Brain microvascular endothelial cell (primary cell): ENCODE data around the gene BCOR.
A peak's percentile ranks its signal among the peaks of the same experiment; 100 is the strongest.

Experiments
- DNase-seq: peaks from one replicate; pipeline ENCODE4 v3.0.0-alpha.2; 2020
- H3K27ac ChIP-seq: fragments of 250-450 bp; sonication (Bioruptor Pico); 2 replicates; pipeline ENCODE4 v1.5.1; 2020; ENCODE audit warnings: mild to moderate bottlenecking, moderate library complexity
- H3K27me3 ChIP-seq: fragments of 250-450 bp; sonication (Bioruptor Pico); replicated peaks from 2 replicates; pipeline ENCODE4 v1.5.1; 2020; ENCODE audit warnings: mild to moderate bottlenecking
- H3K36me3 ChIP-seq: fragments of 250-450 bp; sonication (Bioruptor Pico); replicated peaks from 2 replicates; pipeline ENCODE4 v1.5.1; 2020; ENCODE audit warnings: mild to moderate bottlenecking
- H3K4me3 ChIP-seq: 2 replicates; pipeline ENCODE4 v1.5.1; 2011; ENCODE audit warnings: low read depth, mild to moderate bottlenecking, control low read depth, low read length, moderate library complexity
- CTCF ChIP-seq: IDR thresholded peaks from 2 replicates; pipeline ENCODE4 v1.5.1; 2011; ENCODE audit warnings: low read depth, mild to moderate bottlenecking, moderate library complexity, low read length, control low read depth, inconsistent platforms; ENCODE audit errors: missing control alignments
- in situ Hi-C: cut with HindIII; loops from 2 replicates; pipeline ENCODE4 v1.10.0; 2017; ENCODE audit warnings: low sequenced_read_pairs, low pct_ligation_motif_present

The BCOR gene

DNA sequence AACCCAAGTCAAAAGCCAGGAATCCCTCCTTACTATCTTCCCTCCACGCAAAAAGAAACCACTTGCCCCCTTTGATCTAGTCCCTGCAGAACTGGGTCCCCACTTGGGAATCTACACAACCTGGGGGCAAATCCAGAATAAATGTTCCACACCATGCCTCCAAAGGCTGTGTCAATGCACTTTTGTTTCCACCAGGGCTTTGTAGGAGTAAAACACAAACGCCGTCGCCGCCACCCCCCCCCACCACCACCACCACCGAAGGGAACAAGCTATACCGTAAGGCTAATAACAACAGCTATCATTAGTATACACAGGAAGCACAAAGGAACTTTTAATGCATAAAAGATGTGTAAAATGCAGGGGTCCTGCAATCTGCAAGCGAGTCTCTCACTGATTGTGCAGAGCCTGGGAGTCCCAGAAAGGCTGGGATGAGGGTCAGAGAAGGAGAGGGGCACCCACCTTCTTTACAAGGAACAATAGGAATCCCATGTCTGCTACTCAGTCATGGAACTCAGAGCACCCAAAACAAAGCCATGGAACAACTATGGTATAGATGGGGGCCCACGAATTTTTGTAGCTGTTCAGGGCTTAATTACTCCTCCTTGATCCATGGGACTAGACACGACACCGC is 13.2 kb downstream of the BCOR start:
- in situ Hi-C loops = no loop called here
- no peaks in the 10 kb centered on the region for H3K27me3 ChIP-seq
- no peaks in the 10 kb centered on the region for H3K36me3 ChIP-seq
- no peak overlapping the region for H3K27ac ChIP-seq
- TF ChIP-seq CTCF = no peak
- DNase-seq = no peak
- H3K4me3 ChIP-seq = no peak overlapping the region

DNA sequence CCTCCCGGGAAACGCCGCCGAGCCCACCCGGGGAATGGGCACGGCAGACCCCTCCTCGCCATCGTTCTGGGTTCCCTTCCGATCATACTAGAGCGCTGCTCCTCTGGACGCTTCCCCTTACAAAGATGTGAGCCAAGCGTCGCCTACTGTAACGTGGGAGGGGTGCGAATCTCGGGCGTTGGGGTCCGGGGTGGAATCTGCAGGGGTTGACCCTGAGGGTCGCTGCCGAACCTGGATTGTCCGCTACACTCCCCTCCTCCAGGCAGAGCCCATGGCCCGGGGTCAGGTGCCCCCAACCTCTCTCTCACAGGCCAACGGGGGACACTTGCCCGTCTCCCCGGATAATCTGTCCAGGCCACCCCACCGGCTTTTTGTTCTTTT is 13.8 kb downstream of the BCOR start:
- Histone ChIP-seq H3K36me3 (no peaks in the 10 kb centered on the region), H3K27me3 (no peaks in the 10 kb centered on the region), H3K27ac (no peak overlapping the region), H3K4me3 (peak overlapping the region; percentile 47)
- in situ Hi-C loops = no loop called here
- no peak for DNase-seq
- TF ChIP-seq CTCF = no peak

DNA sequence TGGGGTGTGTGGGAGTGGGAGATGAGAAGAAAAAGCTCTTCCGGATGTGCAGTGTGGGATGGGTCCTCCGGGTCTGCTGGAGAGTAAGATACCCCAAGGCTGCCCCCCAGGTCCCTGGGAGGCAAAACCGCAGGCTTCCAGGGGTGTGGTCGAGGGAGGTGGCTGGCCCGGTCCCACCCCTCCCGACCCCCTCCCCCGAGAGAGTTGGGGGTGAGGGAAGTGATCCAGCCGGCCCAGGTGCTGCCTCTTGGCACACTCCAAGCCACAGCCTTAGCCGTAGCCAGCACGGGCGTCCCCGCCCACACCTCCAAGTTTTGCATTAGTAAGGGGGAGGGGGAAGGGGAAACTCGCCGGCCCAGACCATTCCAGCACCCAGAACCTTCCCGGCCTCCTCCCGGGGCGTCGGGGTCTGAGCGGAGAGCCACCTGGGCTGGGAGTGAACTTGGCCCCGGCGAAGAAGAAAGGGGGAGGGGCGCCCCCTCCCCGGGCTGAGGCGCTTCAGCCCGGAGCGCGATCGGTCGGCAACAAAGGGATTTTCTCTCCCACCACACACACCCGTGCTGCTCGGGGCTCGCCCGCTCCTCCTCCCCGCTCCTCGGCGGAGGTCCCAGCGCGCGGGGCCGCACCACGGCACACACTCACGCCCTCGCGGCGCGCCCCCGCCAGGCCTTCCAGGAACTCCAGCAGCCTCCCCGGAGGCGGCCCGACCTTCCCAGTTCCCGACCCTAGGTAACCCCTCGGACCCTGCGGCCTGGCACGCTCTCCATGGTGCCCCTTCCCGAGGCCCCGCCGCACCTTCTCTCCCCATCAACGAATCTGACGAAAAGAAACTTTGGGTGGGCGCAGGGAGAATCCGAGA is 14.4 kb downstream of the BCOR start:
- DNase-seq = no peak
- no peak for TF ChIP-seq CTCF
- in situ Hi-C loops = no loop called here

DNA sequence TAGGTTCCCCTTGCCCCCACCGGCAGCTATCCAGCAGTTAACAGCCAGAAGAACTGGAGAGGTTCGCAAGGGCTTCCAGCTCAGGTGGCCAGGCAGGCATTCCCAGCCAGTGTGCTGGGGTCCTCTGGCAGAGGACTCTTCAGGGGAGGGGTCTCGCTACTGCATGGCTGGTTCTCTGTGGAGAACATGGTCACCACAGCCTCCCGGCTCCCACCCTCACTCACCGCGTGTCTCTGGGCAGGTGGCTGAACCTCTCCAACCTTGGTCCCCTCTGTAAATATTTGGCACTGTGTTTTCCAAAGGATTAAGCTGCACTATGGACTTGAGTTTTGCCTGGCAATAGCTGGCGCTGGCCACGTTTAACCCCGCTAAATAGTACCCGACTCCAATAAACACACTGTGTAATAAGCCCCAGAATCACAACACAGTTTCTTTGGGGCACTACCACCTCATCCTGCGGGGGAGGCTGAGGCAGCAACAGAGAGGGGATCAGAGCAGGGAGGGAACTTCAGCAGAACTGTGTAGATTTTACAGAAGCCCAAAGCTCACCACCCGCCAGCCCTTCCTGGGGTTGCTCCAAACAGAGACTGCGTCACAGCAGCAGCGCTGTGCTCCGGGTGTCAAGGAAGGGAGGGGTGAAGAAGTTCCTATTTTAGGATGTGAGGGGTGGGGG is 15.2 kb downstream of the BCOR start:
- Histone ChIP-seq H3K4me3 (no peak overlapping the region), H3K36me3 (no peaks in the 10 kb centered on the region), H3K27ac (no peak overlapping the region), H3K27me3 (no peaks in the 10 kb centered on the region)
- TF ChIP-seq CTCF = no peak
- in situ Hi-C loops = no loop called here
- DNase-seq = no peak

More for the DNA sequence above, 14.4 kb downstream of the BCOR start:
- H3K27ac ChIP-seq = no peak overlapping the region
- no peaks in the 10 kb centered on the region for H3K36me3 ChIP-seq
- peak overlapping the region; percentile 47 for H3K4me3 ChIP-seq
- H3K27me3 ChIP-seq = no peaks in the 10 kb centered on the region

- no peaks in the 10 kb centered on the region for H3K36me3 ChIP-seq
- no peak overlapping the region for H3K4me3 ChIP-seq
- DNase-seq = no peak
- H3K27ac ChIP-seq = no peak overlapping the region
- TF ChIP-seq CTCF = no peak
- no peaks in the 10 kb centered on the region for H3K27me3 ChIP-seq
- in situ Hi-C loops = no loop called here
These were observed 16.1 kb downstream of the BCOR start for GRCh38 chrX:40081679-40082068.
